DND-41 (cell line): ENCODE data around the gene AEN.

Experiments
- ATAC-seq: fragments of 200-7000 bp; cut with Tn5 transposase; 3 replicates; pipeline ENCODE4 v1.9.1; 2021; ENCODE audit warnings: low read depth; ENCODE audit not compliant: insufficient read depth
- DNase-seq: peaks from one replicate; pipeline ENCODE4 v3.0.0-alpha.2; 2020
- H2AFZ ChIP-seq: 2 replicates; pipeline ENCODE4 v1.6.0; 2012; ENCODE audit warnings: low read depth, low read length
- H3K27ac ChIP-seq: 2 replicates; pipeline ENCODE4 v1.5.1; 2012; ENCODE audit warnings: low read length, inconsistent platforms
- H3K27me3 ChIP-seq: fragments of 200-600 bp; sonication (generic); 2 replicates; pipeline ENCODE4 v1.6.0; 2012; ENCODE audit warnings: low read length, mild to moderate bottlenecking, inconsistent platforms; ENCODE audit not compliant: insufficient read depth, poor library complexity
- H3K36me3 ChIP-seq: 2 replicates; pipeline ENCODE4 v1.5.1; 2012; ENCODE audit warnings: low read length, inconsistent platforms; ENCODE audit not compliant: insufficient read depth
- H3K4me1 ChIP-seq: 2 replicates; pipeline ENCODE4 v1.5.1; 2012; ENCODE audit warnings: mild to moderate bottlenecking, low read length; ENCODE audit not compliant: insufficient read depth
- H3K4me2 ChIP-seq: 2 replicates; pipeline ENCODE4 v1.6.0; 2012; ENCODE audit warnings: mild to moderate bottlenecking, moderate library complexity, low read length, inconsistent platforms; ENCODE audit not compliant: insufficient read depth
- H3K4me3 ChIP-seq, 2 experiments: fragments of 200-600 bp in 1 of 2; shearing (Covaris generic) in 1 of 2; 2 replicates each; pipeline ENCODE4 v1.5.1; 2012 to 2016; ENCODE audit warnings: inconsistent platforms in 2 of 2, low read length in 2 of 2, mild to moderate bottlenecking in 2 of 2, low read depth in 1 of 2, moderate library complexity in 1 of 2
- H3K79me2 ChIP-seq: 2 replicates; pipeline ENCODE4 v1.6.0; 2012; ENCODE audit warnings: low read length, inconsistent platforms; ENCODE audit not compliant: insufficient read depth
- H3K9ac ChIP-seq: 2 replicates; pipeline ENCODE4 v1.6.0; 2012; ENCODE audit warnings: low read depth, mild to moderate bottlenecking, inconsistent platforms, low read length, moderate library complexity
- H3K9me3 ChIP-seq: 2 replicates; pipeline ENCODE4 v1.5.1; 2012; ENCODE audit warnings: low read length, moderate library complexity, mild to moderate bottlenecking, inconsistent platforms; ENCODE audit not compliant: insufficient read depth, severe bottlenecking
- H4K20me1 ChIP-seq: 2 replicates; pipeline ENCODE4 v1.6.0; 2012; ENCODE audit warnings: low read length; ENCODE audit not compliant: insufficient read depth
- EZH2 ChIP-seq: IDR thresholded peaks from 3 replicates; pipeline ENCODE4 v1.6.1; 2012; ENCODE audit warnings: borderline replicate concordance, low read depth, mild to moderate bottlenecking, moderate library complexity, low read length, inconsistent platforms; ENCODE audit not compliant: severe bottlenecking
- TF ChIP-seq, protein P1 (sequence below): IDR thresholded peaks from 2 replicates; pipeline ENCODE4 v1.5.1; 2012; ENCODE audit warnings: borderline replicate concordance, low read length, moderate library complexity, mild to moderate bottlenecking; ENCODE audit not compliant: poor library complexity, severe bottlenecking; ENCODE audit errors: extremely low read depth

Gene AEN

DNA sequence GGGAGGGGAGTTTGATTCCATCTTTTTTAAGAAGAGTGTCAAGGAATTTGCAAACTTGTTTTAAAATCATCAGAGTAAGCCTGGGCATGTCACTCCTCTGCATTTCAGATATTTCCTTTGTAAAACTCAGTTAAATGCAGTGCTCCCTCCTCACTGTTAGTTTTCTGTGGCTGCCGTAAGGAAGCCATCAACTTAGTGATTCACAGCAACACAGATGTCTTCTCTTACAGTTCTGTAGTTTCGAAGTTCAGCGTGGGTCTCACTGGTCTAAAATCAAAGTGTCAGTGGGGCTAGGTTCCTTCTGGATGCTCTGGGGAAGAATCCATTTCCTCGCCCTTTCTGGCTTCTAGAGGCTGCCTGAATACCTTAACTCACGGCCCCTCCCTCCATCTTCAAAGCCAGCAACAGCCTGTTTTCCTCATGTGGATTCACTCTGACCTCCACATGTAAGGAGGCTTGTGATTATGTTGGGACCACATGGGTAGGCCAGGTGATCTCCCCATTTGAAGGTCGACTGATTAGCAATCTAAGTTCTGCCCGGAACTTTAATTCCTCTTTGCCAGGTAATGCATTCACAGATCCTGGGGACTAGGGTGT is 30.1 kb downstream of the AEN start:
- ATAC-seq, result no peak

DNA sequence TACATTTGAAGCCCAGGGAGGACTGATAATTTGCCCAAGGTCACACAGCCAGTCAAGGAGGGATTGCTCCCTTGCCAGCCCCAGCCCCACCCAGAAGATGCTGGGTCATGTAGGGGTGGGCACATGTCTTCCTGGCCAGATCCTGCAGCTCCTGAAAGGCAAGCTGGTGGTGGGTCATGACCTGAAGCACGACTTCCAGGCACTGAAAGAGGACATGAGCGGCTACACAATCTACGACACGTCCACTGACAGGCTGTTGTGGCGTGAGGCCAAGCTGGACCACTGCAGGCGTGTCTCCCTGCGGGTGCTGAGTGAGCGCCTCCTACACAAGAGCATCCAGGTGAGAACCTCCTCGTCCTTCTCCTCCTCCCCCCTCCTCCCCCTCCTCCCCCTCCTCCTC is 30.8 kb downstream of the AEN start:
- H3K9me3 ChIP-seq, result no peaks in the 10 kb centered on the region
- ATAC-seq (no peak), DNase-seq (no peak)
- no peaks in the 10 kb centered on the region for H3K4me1 ChIP-seq
- no peak overlapping the region for H3K27ac ChIP-seq
- no peak overlapping the region for H3K4me3 ChIP-seq
- H3K36me3 ChIP-seq, result no peaks in the 10 kb centered on the region
- H2AFZ ChIP-seq, result no peak overlapping the region
- H3K27me3 ChIP-seq, result no peaks in the 10 kb centered on the region
- H3K9ac ChIP-seq, result no peak overlapping the region
- no peak for TF ChIP-seq EZH2
- TF ChIP-seq, protein P1, sequence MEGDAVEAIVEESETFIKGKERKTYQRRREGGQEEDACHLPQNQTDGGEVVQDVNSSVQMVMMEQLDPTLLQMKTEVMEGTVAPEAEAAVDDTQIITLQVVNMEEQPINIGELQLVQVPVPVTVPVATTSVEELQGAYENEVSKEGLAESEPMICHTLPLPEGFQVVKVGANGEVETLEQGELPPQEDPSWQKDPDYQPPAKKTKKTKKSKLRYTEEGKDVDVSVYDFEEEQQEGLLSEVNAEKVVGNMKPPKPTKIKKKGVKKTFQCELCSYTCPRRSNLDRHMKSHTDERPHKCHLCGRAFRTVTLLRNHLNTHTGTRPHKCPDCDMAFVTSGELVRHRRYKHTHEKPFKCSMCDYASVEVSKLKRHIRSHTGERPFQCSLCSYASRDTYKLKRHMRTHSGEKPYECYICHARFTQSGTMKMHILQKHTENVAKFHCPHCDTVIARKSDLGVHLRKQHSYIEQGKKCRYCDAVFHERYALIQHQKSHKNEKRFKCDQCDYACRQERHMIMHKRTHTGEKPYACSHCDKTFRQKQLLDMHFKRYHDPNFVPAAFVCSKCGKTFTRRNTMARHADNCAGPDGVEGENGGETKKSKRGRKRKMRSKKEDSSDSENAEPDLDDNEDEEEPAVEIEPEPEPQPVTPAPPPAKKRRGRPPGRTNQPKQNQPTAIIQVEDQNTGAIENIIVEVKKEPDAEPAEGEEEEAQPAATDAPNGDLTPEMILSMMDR, result no peak
- H4K20me1 ChIP-seq, result no peaks in the 10 kb centered on the region
- no peak overlapping the region for H3K4me2 ChIP-seq
- no peaks in the 10 kb centered on the region for H3K79me2 ChIP-seq

More for the DNA sequence above, 30.1 kb downstream of the AEN start:
- Histone ChIP-seq H3K4me2 (no peak overlapping the region), H3K4me3 (no peak overlapping the region), H3K27me3 (no peaks in the 10 kb centered on the region), H3K9me3 (no peaks in the 10 kb centered on the region), H3K79me2 (no peaks in the 10 kb centered on the region), H2AFZ (no peak overlapping the region), H3K27ac (no peak overlapping the region), H3K4me1 (no peaks in the 10 kb centered on the region), H3K9ac (no peak overlapping the region), H3K36me3 (no peaks in the 10 kb centered on the region), H4K20me1 (no peaks in the 10 kb centered on the region)
- TF ChIP-seq, protein P1, result no peak
- TF ChIP-seq EZH2, result no peak
- no peak for DNase-seq

DNA sequence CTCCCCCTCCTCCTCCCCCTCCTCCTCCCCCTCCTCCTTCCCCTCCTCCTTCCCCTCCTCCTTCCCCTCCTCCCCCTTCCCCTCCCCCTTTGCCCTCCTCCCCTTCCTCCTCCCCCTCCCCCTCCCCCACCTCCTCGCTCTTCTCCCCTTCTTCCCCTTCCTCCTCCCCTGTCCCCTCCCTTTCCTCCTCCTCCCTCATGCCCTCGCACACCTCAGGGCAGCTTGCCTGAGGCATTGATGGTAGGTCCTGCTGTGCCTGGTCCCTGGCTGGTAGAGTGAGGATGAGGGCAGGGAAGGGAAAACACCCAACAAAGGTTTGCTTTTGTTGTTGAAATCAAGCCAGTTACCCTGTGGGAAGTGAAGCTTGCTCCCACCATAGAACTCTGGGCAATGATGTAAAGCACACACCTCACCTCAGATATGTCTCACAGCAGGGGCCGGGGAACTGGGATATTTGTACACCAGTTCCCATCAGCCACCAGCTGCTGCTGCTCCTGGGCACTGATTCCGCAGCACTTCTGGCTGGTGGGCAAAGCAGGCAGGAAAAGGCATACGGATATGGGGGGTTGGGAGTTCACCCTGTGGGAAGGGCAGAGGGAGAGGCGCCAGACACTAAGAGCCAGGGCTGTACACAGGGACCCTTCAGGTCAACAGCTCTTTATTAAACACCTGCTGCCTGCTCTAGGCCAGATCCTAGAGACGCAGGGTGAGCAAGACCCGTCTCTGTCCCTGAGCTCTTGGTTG is 31.5 kb downstream of the AEN start:
- Histone ChIP-seq H3K36me3 (no peaks in the 10 kb centered on the region), H3K9ac (no peak overlapping the region)
- no peak for ATAC-seq

More for the DNA sequence above, 31.5 kb downstream of the AEN start:
- no peaks in the 10 kb centered on the region for H3K9me3 ChIP-seq
- DNase-seq, result no peak
- no peak overlapping the region for H3K27ac ChIP-seq
- no peak overlapping the region for H3K4me2 ChIP-seq
- H3K27me3 ChIP-seq, result no peaks in the 10 kb centered on the region
- no peak overlapping the region for H3K4me3 ChIP-seq
- no peaks in the 10 kb centered on the region for H4K20me1 ChIP-seq
- H2AFZ ChIP-seq, result no peak overlapping the region
- no peaks in the 10 kb centered on the region for H3K4me1 ChIP-seq
- no peaks in the 10 kb centered on the region for H3K79me2 ChIP-seq
- TF ChIP-seq, protein P1, result no peak
- no peak for TF ChIP-seq EZH2
